ENCODE results near the gene ASPSCR1.

GRCh38 chr17:82047914-82048570 lies 70.6 kb downstream of the ASPSCR1 start:
- TF ChIP-seq CTCF (conservative IDR thresholded peaks at IDR 0.05): no peak
- no peak for TF ChIP-seq EZH2 (IDR thresholded peaks at IDR 0.05; ENCODE audit: low read depth)
